GM18951 (cell line): ENCODE data around the gene ZNF625.

Experiments
- POLR2A ChIP-seq: IDR thresholded peaks from 4 replicates; pipeline ENCODE4 v1.6.1; 2011; ENCODE audit warnings: mild to moderate bottlenecking; ENCODE audit not compliant: insufficient read length, insufficient read depth; ENCODE audit errors: extremely low read depth
- in situ Hi-C: fragments of 300-500 bp; cut with MboI; formaldehyde crosslinking; loops from one replicate; pipeline ENCODE4 v1.12.0; 2022; ENCODE audit warnings: low sequenced_read_pairs, mixed read lengths, inconsistent platforms; ENCODE audit not compliant: unreplicated experiment

Gene ZNF625

DNA sequence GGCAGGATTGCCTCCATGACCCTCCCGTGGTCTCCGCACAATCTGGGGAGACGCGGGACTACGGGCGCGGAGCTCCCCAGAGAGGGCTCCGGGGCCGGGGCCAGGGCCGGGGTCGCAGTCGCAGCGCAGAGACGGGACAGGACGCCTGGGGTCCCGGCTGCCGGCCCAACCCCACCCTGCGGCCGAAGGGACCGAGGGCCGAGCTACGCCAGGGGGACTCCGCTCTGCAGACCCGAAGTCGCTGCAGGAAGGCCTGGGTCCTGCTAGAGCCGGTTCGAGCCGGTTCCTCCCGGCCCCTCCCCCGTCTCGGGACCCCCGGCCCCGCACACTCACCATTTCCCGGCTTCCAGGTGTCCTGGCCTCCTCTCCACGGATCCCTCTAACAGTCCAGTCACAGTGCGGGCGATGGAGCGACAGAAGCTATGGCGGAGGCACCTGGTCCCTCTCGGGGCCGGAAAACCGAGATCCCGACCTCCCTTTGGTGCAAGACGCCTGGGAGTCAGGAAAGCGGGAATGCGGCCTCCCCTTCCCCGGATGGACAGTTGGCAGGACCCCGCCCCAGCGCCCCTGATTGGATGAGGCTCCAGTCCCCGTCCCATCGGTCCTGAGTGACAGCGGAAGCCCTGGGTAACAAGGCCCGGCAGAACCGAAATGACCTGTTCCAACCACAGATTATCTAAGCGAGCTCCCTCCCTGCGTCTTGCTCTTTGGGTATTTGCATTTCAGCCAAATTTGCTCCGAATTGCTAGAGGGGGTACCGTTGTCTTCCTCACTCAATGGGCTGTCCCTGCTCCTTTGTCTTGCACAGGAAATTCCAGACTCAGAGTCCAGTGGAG is at the start of gene ZNF625:
Gene ZNF625, minus strand, starts transcription at position 512 of the 836 bp plus-strand sequence. Its CDS starts 176 bp downstream, at position 336.
- TF ChIP-seq POLR2A, result peak; percentile 61
- in situ Hi-C loops, result no loop called here

DNA sequence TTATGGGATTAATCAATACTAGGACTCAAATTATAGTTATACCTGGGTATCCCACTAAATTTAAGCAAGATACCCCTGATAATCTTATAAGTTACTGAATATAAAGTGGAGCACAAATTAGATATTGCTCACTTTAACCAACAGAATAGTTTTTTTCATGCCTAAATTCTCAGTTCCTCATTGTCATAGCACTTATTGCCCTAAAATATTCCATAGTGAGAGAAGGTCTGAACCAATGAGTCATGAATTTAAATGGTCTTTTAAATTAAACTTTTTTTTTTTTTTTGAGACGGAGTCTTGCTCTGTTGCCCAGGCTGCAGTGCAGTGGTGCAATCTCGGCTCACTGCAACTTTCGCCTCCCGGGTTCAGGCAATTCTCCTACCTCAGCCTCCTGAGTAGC is 48.8 kb upstream of the ZNF625 start:
- in situ Hi-C loops, result no loop called here
- TF ChIP-seq POLR2A, result no peak

DNA sequence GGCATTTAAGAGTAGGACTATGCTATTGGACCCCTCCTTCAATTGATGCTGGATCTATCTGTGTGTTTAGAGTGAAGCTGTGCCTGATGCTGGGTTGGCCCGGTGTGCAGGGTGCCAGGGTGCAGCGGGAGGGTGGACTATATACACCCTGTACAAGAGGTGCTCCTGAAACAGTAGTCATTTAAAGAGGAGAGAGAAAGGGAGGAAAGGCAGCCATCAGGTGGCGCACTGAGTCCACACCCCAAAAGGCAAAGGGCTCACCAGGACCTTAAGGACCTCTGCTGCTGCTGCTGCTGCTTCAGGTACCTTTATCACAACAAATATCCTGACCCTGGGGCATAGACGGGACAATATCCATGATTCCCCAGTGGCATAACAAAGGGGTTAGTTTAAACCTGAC is 45.7 kb upstream of the ZNF625 start:
- in situ Hi-C loops, result no loop called here
- TF ChIP-seq POLR2A, result no peak

DNA sequence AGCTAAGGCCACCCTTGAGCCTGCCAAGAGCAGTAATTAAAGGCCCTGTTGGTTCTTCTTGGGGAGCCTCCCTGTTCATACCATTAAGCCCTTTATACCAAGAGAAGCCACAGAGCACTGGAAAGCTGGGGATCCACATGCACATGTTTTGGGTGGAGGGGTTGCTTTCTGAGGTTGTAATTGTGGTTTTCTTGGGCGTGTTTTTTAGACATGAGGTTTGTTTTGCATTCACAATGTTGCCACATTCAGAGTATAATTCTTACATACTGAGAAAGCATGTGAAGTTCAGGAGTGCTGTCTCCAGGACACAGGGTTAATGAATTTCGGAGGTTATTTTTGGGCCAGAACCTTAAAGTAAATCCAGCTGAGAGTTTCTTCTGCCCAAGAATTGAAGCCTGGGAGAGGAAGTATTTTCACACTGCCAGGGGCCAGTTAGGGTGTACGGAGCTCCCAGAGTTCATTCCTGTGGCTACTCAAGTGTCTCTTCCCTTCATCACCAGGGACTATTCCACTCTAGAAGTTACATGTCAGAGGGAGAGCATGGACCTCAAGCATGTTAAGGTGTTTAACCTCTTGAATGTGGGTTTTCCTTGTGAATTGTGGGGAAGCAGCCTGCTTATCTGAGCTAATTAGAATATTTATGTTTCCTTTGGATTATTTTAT is 43.4 kb upstream of the ZNF625 start:
- no peak for TF ChIP-seq POLR2A
- in situ Hi-C loops, result no loop called here

DNA sequence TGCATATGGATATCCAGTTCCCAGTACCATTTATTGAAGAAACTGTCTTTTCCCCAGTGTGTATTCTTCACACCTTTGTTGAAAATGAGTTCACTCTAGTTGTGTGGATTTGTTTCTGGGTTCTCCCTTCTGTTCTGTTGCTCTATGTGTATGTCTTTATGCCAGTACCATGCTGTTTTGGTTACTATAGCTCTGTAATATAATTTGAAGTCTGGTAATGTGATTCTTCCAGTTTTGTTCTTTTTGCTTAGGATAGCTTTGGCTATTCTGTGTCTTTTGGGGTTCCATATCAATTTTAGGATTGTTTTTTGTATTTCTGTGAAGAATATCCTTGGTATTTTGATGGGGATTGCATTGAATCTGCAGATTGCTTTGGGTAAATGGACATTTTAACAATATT is 41.6 kb upstream of the ZNF625 start:
- TF ChIP-seq POLR2A, result no peak
- in situ Hi-C loops, result no loop called here

DNA sequence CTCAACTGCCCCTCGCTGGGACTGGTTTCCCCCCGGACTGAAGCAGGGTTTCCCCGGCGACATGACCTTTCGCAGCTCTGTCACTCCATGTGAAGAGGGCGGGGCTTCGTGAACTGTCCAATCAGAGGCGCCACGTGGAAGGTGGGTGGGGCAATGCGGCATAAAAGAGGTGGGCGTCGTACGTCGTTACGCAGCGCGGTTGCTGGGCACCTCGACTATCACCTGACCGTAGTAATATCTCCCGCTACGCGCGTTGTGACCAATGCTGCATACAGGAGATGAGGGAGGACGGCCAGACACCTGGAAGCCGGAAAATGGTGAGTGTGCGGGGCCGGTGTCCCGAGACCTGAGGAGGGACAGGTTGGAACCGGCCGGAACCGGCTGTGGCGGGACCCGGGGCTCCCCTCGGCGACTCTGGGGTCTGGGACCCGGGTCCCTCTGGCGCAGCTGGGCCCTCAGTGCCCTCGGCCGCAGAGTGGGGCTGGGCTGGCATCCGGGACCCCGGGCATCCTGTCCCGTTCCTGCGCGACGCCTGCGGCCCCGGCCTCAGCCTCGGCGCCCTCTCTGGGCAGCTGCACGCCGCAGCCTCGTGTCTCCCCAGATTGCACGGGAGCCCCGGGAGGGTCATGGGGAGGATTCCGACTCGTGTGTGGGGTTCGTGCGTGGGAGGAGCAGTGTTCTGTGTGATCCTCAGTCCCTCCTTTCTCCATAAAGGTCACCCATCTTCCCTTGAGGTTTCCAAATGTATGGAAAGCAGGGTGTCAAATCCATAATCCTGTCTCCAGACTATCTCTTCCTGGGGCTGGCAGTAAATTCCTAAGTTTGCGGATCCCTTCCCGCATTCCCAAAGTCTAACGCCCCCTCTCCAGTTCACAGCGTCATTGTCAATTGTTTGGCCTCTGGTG is 38.5 kb upstream of the ZNF625 start:
- in situ Hi-C loops, result no loop called here
- peak; percentile 23 for TF ChIP-seq POLR2A

DNA sequence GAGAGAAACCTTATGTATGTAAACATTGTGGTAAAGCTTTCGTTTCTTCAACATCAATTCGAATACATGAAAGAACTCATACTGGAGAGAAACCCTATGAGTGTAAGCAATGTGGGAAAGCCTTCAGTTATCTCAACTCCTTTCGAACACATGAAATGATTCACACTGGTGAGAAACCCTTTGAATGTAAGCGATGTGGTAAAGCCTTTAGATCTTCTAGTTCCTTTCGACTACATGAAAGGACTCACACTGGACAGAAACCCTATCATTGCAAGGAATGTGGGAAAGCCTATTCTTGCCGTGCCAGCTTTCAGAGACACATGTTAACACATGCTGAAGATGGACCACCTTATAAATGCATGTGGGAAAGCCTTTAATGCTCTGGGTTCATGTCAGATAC is 31.1 kb upstream of the ZNF625 start:
- in situ Hi-C loops, result no loop called here
- TF ChIP-seq POLR2A, result no peak

DNA sequence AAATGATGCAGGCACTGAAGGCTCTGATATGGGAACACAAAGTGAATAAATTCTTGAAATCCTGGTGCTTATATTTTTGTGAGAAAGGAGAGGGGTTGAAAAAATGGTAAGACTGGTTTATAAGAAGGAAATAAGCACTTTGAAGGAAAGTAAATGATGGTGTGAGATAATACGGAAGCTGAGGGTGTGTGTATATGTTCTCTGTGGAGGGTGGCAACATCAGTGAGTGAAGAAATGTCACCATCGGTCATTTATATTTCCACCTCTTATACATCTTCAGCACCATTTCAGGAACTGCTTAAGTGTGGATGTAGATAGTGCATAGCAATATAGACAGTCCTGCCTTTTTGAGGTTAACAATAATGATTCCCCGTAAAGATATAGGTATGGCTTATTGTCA is 23.8 kb upstream of the ZNF625 start:
- TF ChIP-seq POLR2A, result no peak
- in situ Hi-C loops, result no loop called here

DNA sequence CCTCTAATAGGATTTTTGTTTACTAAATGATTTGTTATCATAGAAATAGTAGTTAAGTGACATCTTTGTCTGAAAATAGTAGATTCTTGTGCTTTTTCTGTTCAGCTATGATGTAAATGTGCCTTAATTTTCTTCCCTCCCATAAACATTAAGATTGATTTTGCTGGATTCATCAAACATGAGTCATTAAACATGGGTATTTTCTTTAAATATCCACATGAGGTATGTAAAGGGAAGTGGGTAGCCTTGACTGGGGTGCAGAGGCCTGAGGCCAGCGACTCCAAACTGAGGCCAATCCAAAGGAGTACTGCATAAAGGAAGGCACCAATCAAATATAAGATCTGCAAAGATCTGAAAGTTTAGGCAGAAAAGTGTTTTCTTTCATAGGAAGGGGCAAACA is 10.1 kb upstream of the ZNF625 start:
- no peak for TF ChIP-seq POLR2A
- in situ Hi-C loops, result no loop called here

DNA sequence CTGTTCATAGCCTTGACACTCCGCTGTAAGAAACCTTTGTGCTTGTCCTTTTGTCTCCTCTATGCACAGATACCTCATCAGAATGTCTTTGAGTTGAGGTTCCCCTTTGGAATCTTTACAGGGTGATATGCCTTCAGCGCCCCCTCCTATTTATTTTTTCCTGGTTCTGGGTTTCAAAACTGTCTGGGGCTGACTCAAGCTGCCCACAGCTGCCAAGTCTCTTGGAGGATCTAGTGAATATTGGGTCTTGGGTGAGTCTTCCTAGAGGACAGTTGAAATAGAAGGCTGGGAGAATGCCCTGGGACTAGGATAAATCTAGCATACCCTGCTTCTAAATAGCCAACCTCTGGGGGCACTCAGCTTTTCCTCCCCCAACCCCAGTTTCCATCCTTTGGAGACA is 7.3 kb upstream of the ZNF625 start:
- TF ChIP-seq POLR2A, result no peak
- in situ Hi-C loops, result no loop called here

DNA sequence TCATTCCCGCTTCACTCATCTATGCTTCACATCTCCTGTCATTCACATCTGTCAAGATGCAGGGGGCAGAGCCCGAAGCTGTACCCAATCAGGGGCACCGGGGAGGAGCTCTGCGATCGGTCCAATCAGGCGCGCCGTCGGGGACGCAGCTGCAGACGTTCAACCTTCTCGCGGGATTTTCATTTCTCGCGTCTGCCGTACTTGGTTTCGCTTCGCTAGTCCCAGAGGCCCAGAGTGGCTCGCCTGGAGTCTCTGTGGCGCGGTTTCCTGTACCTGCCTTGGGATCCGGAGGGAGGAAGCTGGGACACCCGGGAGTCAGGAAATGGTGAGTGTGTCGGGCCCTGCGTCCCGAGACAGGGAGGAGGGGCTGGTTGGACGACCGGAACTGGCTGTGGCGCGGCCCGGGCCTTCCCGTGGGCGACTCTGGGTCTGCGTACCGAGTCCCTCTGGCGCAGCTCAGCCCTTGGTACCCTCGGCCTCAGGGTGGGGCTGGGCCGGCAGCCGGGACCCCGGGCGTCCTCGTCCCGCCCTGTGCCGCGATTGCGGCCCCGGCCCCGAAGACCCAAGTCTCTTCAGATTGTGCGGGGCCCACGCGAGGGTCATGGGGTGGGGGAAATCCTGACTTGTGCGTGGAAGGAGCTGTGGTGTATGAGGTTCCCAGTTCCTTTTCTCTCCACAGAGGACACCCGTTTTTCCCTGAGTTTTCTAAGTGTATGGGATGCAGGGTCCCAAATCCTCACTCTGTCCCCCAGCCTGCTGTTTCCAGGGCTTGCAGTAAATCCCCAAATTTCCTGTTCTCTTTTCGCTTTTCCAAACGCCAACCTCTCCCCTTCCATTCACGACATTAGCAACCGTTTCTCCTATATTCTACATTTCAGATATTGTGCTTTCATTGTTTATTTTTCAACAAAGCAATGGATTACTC is 6.6 kb upstream of the ZNF625 start, which contains the start of gene ZNF136:
Gene ZNF136, plus strand, starts transcription at position 215 of the 925 bp plus-strand sequence. Its CDS starts 108 bp downstream, at position 323.
- in situ Hi-C loops, result no loop called here

DNA sequence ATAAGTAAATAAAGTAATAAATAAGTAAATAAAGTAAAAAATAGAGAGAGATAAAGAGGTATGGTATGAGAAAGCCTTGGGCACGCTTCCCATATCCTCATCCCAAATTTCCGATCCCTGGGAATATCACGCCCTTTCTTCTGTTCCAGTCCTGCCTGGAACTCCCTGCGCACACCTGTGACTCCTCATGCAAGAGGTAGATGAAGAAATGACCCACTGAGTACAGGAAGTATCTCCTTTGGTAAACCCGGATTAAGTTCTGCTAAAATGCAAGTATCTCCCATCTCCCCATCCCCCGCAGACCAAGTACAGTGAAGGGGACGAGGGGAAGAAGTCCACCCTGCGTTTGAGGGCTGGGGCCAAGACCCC is 6.0 kb upstream of the ZNF625 start:
- in situ Hi-C loops, result no loop called here
- no peak for TF ChIP-seq POLR2A

More for the DNA sequence above, 6.6 kb upstream of the ZNF625 start, which contains the start of gene ZNF136:
- TF ChIP-seq POLR2A, result peak; percentile 79

DNA sequence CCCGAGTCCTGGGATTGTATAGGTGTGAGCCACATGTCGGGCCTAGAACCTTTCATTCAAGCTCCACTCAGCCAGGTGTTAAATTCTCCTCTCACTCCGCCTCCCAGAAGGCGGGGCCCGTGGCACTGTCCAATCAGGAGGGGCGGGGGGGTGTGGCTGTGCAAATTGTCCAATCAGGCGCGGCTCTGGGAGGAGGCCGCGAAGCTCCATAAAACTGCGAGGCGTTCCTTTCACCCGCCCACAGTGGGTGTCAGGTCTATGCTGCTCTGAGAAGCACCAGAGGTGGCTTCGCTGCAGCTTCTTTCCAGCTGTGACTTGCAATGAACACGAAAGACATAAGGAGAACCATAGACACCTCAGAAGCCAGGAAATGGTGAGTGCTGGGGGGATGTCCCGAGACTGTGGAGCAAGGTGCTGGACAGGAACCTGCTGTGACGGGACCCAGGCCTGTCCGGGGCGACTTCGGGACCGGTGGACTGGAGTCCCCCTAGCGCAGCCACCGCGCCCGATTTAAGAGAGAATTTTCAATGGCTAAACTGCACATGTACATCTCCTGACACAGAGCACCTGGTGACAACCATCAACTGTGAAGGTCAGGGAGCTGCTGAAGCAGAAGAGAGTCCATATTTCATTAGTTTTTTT is 3.4 kb upstream of the ZNF625 start:
- in situ Hi-C loops, result no loop called here
- TF ChIP-seq POLR2A, result no peak
